ENCODE measurements around the gene PSMA6. TPM values are rescaled to one million over a fixed set of nuclear protein-coding genes. Genes with fewer than 3 reads are reported as not detected.
"Not testable (repeated sequence)": the region's sequence is repeated elsewhere in the genome, so short reads cannot be mapped to it uniquely, and the experiment has no call there.

PSMA6 gene
- total RNA-seq, 1 experiment from 2014 or later: 307 TPM

DNA sequence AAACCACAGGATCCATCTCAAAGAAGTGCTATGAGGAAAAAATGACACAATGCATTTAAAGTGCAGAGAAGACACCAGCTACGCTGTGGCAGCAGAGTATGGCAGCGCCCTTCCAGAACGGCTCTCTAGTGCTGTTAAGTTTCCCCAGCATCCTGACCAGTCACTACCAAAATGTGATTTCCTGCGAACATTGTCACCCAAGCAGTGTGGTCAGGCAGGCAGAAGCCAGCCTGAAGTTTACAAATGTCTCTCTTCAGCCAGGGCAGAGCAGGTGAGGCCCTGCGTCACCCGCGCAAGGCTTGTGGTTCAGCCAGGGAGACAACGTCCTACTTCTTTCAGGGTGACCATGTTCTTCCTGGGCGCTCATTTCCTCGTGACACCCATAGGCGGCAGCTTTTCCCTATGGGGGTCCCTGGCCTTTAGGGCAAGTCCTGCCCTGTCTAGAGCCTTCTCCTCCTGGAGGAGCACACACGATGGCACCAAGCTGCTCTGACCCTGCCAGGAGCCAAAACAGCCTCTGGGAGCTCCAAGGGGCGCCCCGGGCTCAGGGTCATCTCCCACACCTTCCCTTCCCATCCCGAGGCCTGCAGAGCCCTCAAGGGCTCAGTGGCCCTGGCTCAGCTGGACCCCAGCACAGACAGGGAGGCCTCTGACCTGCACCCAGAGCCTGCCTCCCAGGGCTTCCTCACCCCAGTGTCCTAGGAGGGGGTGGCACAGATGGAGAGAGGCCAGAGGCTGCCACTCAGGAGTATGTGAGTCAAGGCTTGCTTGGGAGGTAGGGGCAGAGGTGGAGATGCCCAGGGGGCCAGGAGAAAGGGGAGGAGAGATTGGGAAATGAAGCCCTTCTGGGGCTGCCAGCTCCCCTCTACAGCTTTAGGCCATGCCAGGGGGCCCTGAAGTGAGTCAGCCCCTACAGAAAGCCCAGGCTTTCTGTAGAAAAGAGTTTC lies 41.9 kb downstream of the PSMA6 start:
- Histone ChIP-seq H2AFZ (ENCODE audit: low read length) (no peak overlapping the region), H3F3A (ENCODE audit: low read length, unreplicated experiment) (no peaks in the 10 kb centered on the region), H3K36me3 (ENCODE audit: low read depth, low read length) (no peaks in the 10 kb centered on the region), H3K9ac (ENCODE audit: low read length) (no peak overlapping the region), H3K4me2 (ENCODE audit: low read length) (no peak overlapping the region), H4K20me1 (ENCODE audit: low read length) (no peaks in the 10 kb centered on the region), H3K27me3 (ENCODE audit: low read length) (no peaks in the 10 kb centered on the region), H3K4me3 (ENCODE audit: low read length) (no peak overlapping the region), H3K9me3 (ENCODE audit: low read length) (no peaks in the 10 kb centered on the region), H3K4me1 (ENCODE audit: insufficient read depth, low read length) (peaks cover 48% of the 10 kb centered on the region), H3K9me2 (replicated peaks; ENCODE audit: low read length) (no peaks in the 10 kb centered on the region), H3K27ac (ENCODE audit: low read length) (no peak overlapping the region), H3K79me2 (ENCODE audit: low read length) (no peaks in the 10 kb centered on the region)
- TF ChIP-seq, protein P1, sequence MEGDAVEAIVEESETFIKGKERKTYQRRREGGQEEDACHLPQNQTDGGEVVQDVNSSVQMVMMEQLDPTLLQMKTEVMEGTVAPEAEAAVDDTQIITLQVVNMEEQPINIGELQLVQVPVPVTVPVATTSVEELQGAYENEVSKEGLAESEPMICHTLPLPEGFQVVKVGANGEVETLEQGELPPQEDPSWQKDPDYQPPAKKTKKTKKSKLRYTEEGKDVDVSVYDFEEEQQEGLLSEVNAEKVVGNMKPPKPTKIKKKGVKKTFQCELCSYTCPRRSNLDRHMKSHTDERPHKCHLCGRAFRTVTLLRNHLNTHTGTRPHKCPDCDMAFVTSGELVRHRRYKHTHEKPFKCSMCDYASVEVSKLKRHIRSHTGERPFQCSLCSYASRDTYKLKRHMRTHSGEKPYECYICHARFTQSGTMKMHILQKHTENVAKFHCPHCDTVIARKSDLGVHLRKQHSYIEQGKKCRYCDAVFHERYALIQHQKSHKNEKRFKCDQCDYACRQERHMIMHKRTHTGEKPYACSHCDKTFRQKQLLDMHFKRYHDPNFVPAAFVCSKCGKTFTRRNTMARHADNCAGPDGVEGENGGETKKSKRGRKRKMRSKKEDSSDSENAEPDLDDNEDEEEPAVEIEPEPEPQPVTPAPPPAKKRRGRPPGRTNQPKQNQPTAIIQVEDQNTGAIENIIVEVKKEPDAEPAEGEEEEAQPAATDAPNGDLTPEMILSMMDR (conservative IDR thresholded peaks at IDR 0.05; ENCODE audit: low read depth, low read length): no peak
- TF ChIP-seq EZH2phosphoT487 (IDR thresholded peaks at IDR 0.05; ENCODE audit: borderline replicate concordance, low read length): no peak
- no peak for TF ChIP-seq EZH2 (IDR thresholded peaks at IDR 0.05; ENCODE audit: low read length, unreplicated experiment)
- intact Hi-C loops (cut with micrococcal nuclease): loop anchor here (2.0 to 5.0 kb wide), 3 partner anchors 38 to 73 kb away; partner anchors contain the start of gene PSMA6
- BruUV-seq (replicated peaks): no TSS peak
- no peak for DNase-seq
- ChIA-PET CTCF (interaction anchor here (0.7 kb wide), 1 partner anchor 36 kb away, joined by 3 read pairs; no protein-coding TSS in a partner anchor), POLR2A (ENCODE audit: unreplicated experiment) (interaction anchor here (0.6 to 0.7 kb wide), 2 partner anchors 35 to 69 kb away, joined by 3 to 23 read pairs; no protein-coding TSS in a partner anchor)
- ATAC-seq: no peak

DNA sequence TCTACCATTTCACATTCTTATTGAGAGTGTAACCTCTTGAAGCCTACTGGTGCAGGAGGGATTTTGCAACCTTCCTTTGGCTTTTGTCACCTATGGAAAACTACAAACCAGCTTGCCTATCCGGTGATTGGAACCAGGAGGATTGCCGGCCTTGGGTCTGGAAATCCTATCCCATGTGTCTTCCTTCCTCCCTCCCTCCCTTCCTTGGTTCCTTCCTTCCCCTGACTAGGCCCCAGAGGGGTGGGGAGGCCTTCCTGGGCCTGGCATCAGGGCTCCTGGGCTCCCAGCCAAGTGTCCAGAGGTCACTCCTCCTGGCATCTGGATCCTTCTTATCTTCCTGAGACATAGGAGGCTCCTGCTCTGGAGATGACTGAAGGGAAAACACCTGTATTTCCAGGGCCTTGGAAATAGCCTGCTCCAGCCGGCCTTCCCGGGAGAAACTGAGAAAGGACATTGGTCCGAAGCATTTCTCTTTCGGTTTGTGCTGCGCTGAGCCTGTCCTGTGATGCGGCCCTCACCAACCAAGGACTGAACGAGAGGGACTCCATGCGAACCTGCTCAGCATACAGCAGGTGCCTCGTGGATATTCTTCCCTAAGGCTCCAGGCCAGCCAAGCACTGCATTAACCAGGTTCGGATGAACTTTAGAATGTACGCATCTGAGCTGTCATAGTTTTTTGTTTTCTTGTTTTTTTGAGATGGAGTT lies 43.4 kb downstream of the PSMA6 start:
- POLR2A ChIA-PET (ENCODE audit: unreplicated experiment): no interaction called here
- no peaks in the 10 kb centered on the region for H3K9me3 ChIP-seq (ENCODE audit: low read length)
- H3K27ac ChIP-seq (ENCODE audit: low read length): peak overlapping the region; percentile 10
- no peaks in the 10 kb centered on the region for H3F3A ChIP-seq (ENCODE audit: low read length, unreplicated experiment)
- H4K20me1 ChIP-seq (ENCODE audit: low read length): no peaks in the 10 kb centered on the region
- no peaks in the 10 kb centered on the region for H3K79me2 ChIP-seq (ENCODE audit: low read length)
- H3K27me3 ChIP-seq (ENCODE audit: low read length): no peaks in the 10 kb centered on the region
- intact Hi-C loops (cut with micrococcal nuclease): no loop called here
- TF ChIP-seq, protein P1 (conservative IDR thresholded peaks at IDR 0.05; ENCODE audit: low read depth, low read length): no peak
- TF ChIP-seq EZH2phosphoT487 (IDR thresholded peaks at IDR 0.05; ENCODE audit: borderline replicate concordance, low read length) (no peak), EZH2 (IDR thresholded peaks at IDR 0.05; ENCODE audit: low read length, unreplicated experiment) (no peak)
- DNase-seq: peak; percentile 46
- H3K4me1 ChIP-seq (ENCODE audit: insufficient read depth, low read length): peaks cover 48% of the 10 kb centered on the region
- H3K36me3 ChIP-seq (ENCODE audit: low read depth, low read length): no peaks in the 10 kb centered on the region
- no peak overlapping the region for H3K9ac ChIP-seq (ENCODE audit: low read length)
- H3K9me2 ChIP-seq (replicated peaks; ENCODE audit: low read length): no peaks in the 10 kb centered on the region
- H3K4me3 ChIP-seq (ENCODE audit: low read length): no peak overlapping the region
- CTCF ChIA-PET: no interaction called here
- BruUV-seq (replicated peaks): no TSS peak
- 0 out of 2 replicates have a peak overlapping the region, but pooled peaks have one; percentile 31 for H3K4me2 ChIP-seq (ENCODE audit: low read length)
- H2AFZ ChIP-seq (ENCODE audit: low read length): peak overlapping the region; percentile 40; the same call in 1 of the 2 replicates
- ATAC-seq: peak; percentile 12

- intact Hi-C loops (cut with micrococcal nuclease); BruUV-seq (replicated peaks); H3K27ac ChIP-seq (ENCODE audit: low read length); H3K4me3 ChIP-seq (ENCODE audit: low read length); H3K9me2 ChIP-seq (replicated peaks; ENCODE audit: low read length); DNase-seq; H4K20me1 ChIP-seq (ENCODE audit: low read length); H3K4me2 ChIP-seq (ENCODE audit: low read length); CTCF ChIA-PET; H3K9me3 ChIP-seq (ENCODE audit: low read length); H3K36me3 ChIP-seq (ENCODE audit: low read depth, low read length); H3K9ac ChIP-seq (ENCODE audit: low read length); H3K79me2 ChIP-seq (ENCODE audit: low read length); H2AFZ ChIP-seq (ENCODE audit: low read length); ATAC-seq; H3K27me3 ChIP-seq (ENCODE audit: low read length); POLR2A ChIA-PET (ENCODE audit: unreplicated experiment); H3F3A ChIP-seq (ENCODE audit: low read length, unreplicated experiment): not testable (repeated sequence)
- H3K4me1 ChIP-seq (ENCODE audit: insufficient read depth, low read length): peaks cover 51% of the 10 kb centered on the region
Observed at GRCh38 chr14:35336171-35336493, 44.0 kb downstream of the PSMA6 start.

Measured in PC-3 (cell line).